Activated CD4-positive, CD25-positive, alpha-beta regulatory T cell treated with anti-CD3 and anti-CD28 coated beads, Interleukin-2, amount 50 U/mL, for 24 hours (primary cell): Measurements from ENCODE around the gene HTR3D.
"Not testable (repeated sequence)": the region's sequence is repeated elsewhere in the genome, so short reads cannot be mapped to it uniquely, and the experiment has no call there.

Experiments
- ATAC-seq, 2 donors: fragments of 150-1000 bp; cut with Tn5 transposase; one replicate each; pipeline ENCODE4 v1.10.0; 2021; ENCODE audit warnings: mild to moderate bottlenecking in 1 of 2, moderate library complexity in 1 of 2

HTR3D gene

DNA sequence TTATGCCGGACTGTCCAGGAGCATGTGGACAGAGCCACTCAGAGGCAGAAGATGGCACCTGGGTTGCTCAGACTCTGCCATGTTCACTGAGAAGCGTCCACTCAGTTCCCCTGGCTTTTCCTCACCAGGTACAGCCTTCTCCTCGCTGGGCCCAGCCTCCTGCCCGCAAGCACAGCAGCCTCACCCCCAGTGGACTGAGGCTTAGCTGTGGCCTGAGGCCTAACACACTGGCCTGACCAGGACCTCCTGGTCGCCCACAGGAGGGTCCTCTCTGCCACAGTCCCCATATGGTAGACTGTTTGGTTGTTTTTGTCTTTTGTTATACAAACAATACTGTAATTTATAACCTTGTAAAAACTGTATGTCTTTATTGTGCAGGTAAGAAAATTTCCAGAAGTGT lies 36.8 kb downstream of the HTR3D start:
- ATAC-seq = no peak

GRCh38 chr3:184071142-184071541 lies 39.6 kb downstream of the HTR3D start:
- ATAC-seq = not testable (repeated sequence)

DNA sequence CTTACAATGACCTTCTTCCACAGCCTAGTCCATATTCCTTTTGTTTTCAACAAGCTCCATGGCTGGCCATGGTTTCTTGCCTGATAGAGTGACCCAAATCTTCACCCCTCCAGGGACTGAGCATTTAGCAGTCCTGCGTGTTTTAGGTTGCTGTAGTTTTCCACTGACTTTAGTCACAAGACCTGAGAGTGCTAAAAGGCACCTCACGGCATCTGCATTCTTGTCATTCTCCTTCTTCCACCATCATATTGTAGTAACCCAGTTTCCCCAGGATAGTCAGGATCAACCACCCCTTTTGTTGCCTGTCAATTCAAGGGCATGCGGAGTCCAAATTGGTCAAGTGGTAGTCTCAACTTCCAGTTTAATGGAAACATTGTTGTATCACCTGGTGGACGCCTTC lies 42.1 kb downstream of the HTR3D start:
- ATAC-seq = no peak

DNA sequence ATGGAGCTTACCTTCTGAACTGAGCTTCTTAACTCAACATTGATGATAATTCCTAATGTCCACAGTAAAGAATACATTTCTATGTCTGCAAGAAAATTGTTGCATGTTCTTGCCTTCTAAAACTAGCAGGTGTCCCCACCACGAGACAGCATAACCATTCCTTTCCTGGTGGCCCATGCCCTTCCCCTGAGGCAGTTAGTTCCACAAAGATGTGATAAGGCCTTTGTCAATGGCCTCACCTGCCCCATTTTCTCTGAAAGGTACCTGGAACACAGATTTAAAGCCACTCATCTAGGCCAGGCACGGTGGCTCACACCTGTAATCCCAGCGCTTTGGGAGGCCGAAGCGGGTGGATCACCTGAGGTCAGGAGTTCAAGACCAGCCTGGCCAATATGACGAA lies 44.4 kb downstream of the HTR3D start:
- ATAC-seq = no peak

DNA sequence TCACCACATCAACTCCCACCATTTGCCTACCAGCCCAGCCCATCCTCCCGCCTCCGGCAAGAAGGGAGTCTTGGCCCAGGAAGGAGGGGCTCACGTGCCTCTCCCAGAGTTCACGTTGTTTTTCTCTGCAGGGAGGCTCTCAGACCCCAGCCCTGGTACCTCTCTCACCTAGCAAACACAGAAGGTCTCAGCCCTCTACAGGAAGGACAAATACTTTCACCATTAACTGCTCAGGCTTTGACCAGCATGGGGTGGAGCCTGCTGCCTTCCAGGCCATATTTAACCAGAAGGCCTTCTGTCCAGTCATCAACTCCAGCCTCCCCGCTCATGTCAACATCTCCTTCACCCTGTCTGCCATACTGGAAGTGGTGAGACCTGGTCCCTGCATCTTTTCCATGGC lies 46.3 kb downstream of the HTR3D start:
- no peak for ATAC-seq

DNA sequence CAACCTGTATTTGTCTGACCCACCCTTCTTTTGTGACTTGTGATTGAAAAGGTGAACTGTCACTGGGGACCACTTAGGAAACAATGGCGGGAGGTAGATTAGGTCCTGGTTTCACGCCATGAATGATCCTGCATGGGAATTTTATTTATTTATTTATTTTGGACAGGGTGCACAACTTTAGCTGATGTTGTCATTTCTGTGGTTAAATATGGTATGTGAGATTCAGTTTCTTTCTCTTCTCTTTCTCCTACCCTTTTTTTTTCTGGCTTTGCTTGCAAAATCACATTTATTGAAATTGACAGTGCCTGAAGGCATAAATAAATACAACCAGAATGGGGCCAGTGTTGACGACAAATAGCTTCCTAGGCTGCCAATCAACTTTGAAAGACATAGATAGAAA lies 47.3 kb downstream of the HTR3D start:
- no peak for ATAC-seq

- ATAC-seq = no peak
Observed at GRCh38 chr3:184081116-184081830, 49.7 kb downstream of the HTR3D start.

DNA sequence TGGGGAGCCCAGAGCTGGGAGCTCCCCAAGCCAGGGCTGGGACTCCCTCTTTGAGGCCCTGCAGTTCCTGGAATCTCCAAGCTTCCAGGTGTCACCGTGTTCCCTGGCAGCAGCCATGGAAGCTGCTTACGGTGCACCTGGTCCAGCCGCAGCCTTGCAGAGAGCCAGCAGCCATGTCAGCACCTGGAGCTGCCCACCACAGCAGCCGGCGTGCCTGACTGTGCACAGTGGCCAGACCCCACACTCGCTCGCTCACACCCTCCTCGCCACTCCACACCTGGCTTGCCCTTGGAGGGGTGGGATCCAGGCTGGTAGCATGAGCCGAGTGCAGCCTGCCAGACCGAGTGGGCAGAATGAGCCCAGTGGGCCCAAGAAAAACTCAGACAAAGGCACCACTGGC lies 50.5 kb downstream of the HTR3D start:
- ATAC-seq = no peak

DNA sequence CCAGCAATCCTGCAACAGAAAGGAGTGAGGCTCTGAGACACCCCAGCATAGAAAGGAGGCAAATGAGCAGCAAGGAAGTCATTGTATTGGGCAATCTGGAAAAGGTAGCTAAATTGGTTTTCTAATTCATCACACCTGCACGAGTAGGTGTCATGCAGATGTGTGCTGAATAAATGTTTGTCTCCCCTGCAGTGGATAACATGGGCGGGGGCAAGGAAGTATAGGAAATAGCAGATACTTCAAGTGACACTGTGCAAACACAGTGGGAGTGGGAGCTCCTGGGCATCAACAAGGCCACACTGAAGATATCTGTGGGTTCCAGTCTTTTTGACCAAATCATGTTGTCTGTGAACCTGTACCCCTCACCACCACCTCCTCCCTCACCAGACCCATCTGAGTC lies 50.9 kb downstream of the HTR3D start:
- ATAC-seq = no peak

DNA sequence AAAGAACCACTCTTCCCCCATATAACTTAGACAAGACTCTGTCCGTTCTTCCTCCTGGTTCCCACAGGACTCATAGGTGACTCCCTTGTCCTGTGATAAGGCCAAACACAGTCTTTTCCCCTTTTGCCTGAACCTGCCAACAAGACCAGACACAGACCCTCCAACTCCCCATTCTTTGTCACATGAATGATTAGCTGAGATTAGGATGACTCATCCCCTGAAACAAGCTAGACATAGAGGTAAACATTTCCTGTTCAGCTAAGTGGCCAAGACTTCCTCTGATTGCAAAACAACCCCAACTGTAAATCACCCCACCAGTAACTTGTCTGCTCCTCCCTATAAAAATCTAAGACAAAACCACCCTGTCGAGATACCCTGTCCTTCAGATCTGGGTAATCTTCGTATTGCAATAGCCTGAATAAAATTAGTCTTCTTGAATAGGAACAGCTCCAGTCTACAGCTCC lies 53.9 kb downstream of the HTR3D start:
- no peak for ATAC-seq
